ENCODE data around the gene GPR137. TPM values are rescaled to one million over a fixed set of nuclear protein-coding genes. Genes with fewer than 3 reads are reported as not detected.
A peak's percentile ranks its signal among the peaks of the same experiment; 100 is the strongest.

GPR137 gene
- total RNA-seq, 1 experiment from 2014 or later, result 51.8 TPM

GRCh38 chr11:64284048-64284961, 1.3 kb upstream of the GPR137 start, which contains the start of gene BAD (continued):
- TF ChIP-seq FOXP1 (CRISPR knock-in tag; IDR thresholded peaks at IDR 0.05; ENCODE audit: borderline replicate concordance), result no peak
- TF ChIP-seq ZNF281 (CRISPR knock-in tag; IDR thresholded peaks at IDR 0.05), result no peak
- 0 out of 2 replicates have a peak, but pooled peaks have one; percentile 63 for TF ChIP-seq ETV6 (CRISPR knock-in tag; IDR thresholded peaks at IDR 0.05)
- no peak for TF ChIP-seq RELA (CRISPR knock-in tag; IDR thresholded peaks at IDR 0.05; ENCODE audit: borderline replicate concordance)
- TF ChIP-seq PRDM15 (CRISPR knock-in tag; IDR thresholded peaks at IDR 0.05), result no peak
- TF ChIP-seq, protein P1, sequence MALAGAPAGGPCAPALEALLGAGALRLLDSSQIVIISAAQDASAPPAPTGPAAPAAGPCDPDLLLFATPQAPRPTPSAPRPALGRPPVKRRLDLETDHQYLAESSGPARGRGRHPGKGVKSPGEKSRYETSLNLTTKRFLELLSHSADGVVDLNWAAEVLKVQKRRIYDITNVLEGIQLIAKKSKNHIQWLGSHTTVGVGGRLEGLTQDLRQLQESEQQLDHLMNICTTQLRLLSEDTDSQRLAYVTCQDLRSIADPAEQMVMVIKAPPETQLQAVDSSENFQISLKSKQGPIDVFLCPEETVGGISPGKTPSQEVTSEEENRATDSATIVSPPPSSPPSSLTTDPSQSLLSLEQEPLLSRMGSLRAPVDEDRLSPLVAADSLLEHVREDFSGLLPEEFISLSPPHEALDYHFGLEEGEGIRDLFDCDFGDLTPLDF (CRISPR knock-in tag; IDR thresholded peaks at IDR 0.05), result no peak

DNA sequence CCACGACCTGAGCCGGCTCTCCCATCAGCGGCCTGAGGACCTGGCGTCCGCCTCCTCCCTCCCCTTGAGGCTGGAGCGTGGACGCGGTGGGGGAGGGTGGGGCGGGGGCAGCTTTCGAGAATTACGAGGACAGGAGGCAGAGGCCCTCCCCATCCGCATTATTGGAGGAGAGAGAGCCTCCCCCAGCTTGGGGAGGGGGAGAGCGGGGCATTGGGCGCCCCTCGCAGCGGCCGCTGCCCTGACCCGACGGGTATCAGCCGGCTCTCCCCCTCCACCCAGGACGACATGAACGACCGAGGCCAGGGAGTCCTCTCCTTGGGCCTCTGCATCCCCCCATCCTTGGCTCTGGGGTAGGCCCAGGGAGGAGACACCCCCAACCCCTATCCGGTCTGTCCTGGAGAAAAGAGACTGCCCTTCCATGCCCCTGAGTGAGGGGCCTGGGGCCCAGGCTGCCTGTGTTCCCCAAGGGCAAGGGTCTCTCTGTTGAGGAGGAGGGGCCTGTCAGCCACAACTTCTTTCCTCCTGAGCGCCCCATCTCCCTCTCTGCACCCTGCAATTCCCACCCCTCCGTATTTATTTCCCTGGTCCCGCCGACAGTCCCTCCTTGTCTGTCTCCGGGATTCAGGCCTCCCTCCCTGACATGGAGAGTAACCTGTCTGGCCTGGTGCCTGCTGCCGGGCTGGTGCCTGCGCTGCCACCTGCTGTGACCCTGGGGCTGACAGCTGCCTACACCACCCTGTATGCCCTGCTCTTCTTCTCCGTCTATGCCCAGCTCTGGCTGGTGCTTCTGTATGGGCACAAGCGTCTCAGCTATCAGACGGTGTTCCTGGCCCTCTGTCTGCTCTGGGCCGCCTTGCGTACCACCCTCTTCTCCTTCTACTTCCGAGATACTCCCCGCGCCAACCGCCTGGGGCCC, 495 bp downstream of the GPR137 start:
- H3K4me3 Mint-ChIP-seq, result peak overlapping the region; percentile 76

More for the DNA sequence above, 495 bp downstream of the GPR137 start:
- H3K4me1 Mint-ChIP-seq, result peaks cover 12% of the 10 kb centered on the region
- ATAC-seq, result no peak
- POLR2A ChIA-PET, result interaction anchor here (2.3 kb wide), 1 partner anchor 16 kb away, joined by 7 read pairs; no protein-coding TSS in a partner anchor
- no peak for TF ChIP-seq E2F5 (CRISPR knock-in tag; IDR thresholded peaks at IDR 0.05)
- TF ChIP-seq RORB (CRISPR knock-in tag; IDR thresholded peaks at IDR 0.05), result no peak
- no peak for TF ChIP-seq ZNF219 (CRISPR knock-in tag; IDR thresholded peaks at IDR 0.05; ENCODE audit: borderline replicate concordance)
- TF ChIP-seq NFE2L1 (CRISPR knock-in tag; IDR thresholded peaks at IDR 0.05), result no peak
- TF ChIP-seq, protein P2, sequence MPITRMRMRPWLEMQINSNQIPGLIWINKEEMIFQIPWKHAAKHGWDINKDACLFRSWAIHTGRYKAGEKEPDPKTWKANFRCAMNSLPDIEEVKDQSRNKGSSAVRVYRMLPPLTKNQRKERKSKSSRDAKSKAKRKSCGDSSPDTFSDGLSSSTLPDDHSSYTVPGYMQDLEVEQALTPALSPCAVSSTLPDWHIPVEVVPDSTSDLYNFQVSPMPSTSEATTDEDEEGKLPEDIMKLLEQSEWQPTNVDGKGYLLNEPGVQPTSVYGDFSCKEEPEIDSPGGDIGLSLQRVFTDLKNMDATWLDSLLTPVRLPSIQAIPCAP (CRISPR knock-in tag; IDR thresholded peaks at IDR 0.05), result no peak
- TF ChIP-seq RELA (CRISPR knock-in tag; IDR thresholded peaks at IDR 0.05; ENCODE audit: borderline replicate concordance), result no peak
- no peak for TF ChIP-seq MAX (CRISPR knock-in tag; IDR thresholded peaks at IDR 0.05)
- no peak for TF ChIP-seq MXD4 (CRISPR knock-in tag; IDR thresholded peaks at IDR 0.05; ENCODE audit: borderline replicate concordance)
- no peak for TF ChIP-seq USF1 (CRISPR knock-in tag; IDR thresholded peaks at IDR 0.05)
- no peak for TF ChIP-seq ETV6 (CRISPR knock-in tag; IDR thresholded peaks at IDR 0.05)
- no peak for TF ChIP-seq CREB1 (CRISPR knock-in tag; IDR thresholded peaks at IDR 0.05)
- no peak for TF ChIP-seq GABPB1 (CRISPR knock-in tag; IDR thresholded peaks at IDR 0.05)
- no peak for TF ChIP-seq NFYB (CRISPR knock-in tag; conservative IDR thresholded peaks at IDR 0.05; ENCODE audit: low read depth)
- TF ChIP-seq, protein P3, sequence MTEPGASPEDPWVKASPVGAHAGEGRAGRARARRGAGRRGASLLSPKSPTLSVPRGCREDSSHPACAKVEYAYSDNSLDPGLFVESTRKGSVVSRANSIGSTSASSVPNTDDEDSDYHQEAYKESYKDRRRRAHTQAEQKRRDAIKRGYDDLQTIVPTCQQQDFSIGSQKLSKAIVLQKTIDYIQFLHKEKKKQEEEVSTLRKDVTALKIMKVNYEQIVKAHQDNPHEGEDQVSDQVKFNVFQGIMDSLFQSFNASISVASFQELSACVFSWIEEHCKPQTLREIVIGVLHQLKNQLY (CRISPR knock-in tag; IDR thresholded peaks at IDR 0.05), result no peak
- TF ChIP-seq SMAD3 (CRISPR knock-in tag; IDR thresholded peaks at IDR 0.05; ENCODE audit: borderline replicate concordance), result no peak
- CTCF ChIA-PET, result interaction anchor here (0.9 to 12.5 kb wide), 4 partner anchors 15 to 69 kb away, joined by 4 to 151 read pairs (median 16); partner anchors contain the start of genes ESRRA, PRDX5 and TRMT112
- no peaks in the 10 kb centered on the region for H3K9me3 Mint-ChIP-seq
- H3K27ac Mint-ChIP-seq, result no peak overlapping the region; the same call in 1 of the 2 replicates
- H3K27me3 Mint-ChIP-seq (ENCODE audit: low read depth), result peaks cover 27% of the 10 kb centered on the region
- peaks cover 11% of the 10 kb centered on the region for H3K36me3 Mint-ChIP-seq
- DNase-seq (ENCODE audit: low spot score), result no peak
